Activated CD4-positive, alpha-beta T cell treated with anti-CD3 and anti-CD28 coated beads, Interleukin-2, Interleukin-6, amounts not matched to agents 100 ng/mL and 50 ng/mL, durations not matched to agents 16 hours and 8 hours (primary cell): ENCODE data around the gene HRCT1.
"Not testable (repeated sequence)": the region's sequence is repeated elsewhere in the genome, so short reads cannot be mapped to it uniquely, and the experiment has no call there.

Experiments used
- DNase-seq: peaks from one replicate; pipeline ENCODE4 v3.0.0-alpha.2; 2020

Gene HRCT1

GRCh38 chr9:35919212-35920008, 13.4 kb downstream of the HRCT1 start:
- no peak for DNase-seq

- DNase-seq: no peak
Observed at GRCh38 chr9:35920051-35920620, 14.1 kb downstream of the HRCT1 start.

- no peak for DNase-seq
Observed at GRCh38 chr9:35923598-35923926, 17.6 kb downstream of the HRCT1 start.

- no peak for DNase-seq
Observed at GRCh38 chr9:35923927-35924763, 18.1 kb downstream of the HRCT1 start.

GRCh38 chr9:35928591-35929452, 22.8 kb downstream of the HRCT1 start:
- no peak for DNase-seq

- DNase-seq: no peak
Observed at GRCh38 chr9:35929453-35929718, 23.4 kb downstream of the HRCT1 start.

- DNase-seq: no peak
Observed at GRCh38 chr9:35930521-35930920, 24.5 kb downstream of the HRCT1 start.

GRCh38 chr9:35930989-35931388, 25.0 kb downstream of the HRCT1 start:
- no peak for DNase-seq

- DNase-seq: peak; percentile 29
Observed at GRCh38 chr9:35932735-35933134, 26.7 kb downstream of the HRCT1 start.

- DNase-seq: peak; percentile 12
Observed at GRCh38 chr9:35933550-35934067, 27.6 kb downstream of the HRCT1 start.

GRCh38 chr9:35934069-35934468, 28.1 kb downstream of the HRCT1 start:
- DNase-seq: not testable (repeated sequence)

GRCh38 chr9:35935261-35935660, 29.3 kb downstream of the HRCT1 start:
- no peak for DNase-seq

GRCh38 chr9:35935755-35936509, 29.9 kb downstream of the HRCT1 start:
- no peak for DNase-seq

- DNase-seq: no peak
Observed at GRCh38 chr9:35937227-35937626, 31.2 kb downstream of the HRCT1 start.

- DNase-seq: no peak
Observed at GRCh38 chr9:35938474-35939356, 32.7 kb downstream of the HRCT1 start.

- DNase-seq: no peak
Observed at GRCh38 chr9:35939679-35940250, 33.8 kb downstream of the HRCT1 start.

GRCh38 chr9:35940458-35941407, 34.7 kb downstream of the HRCT1 start:
- DNase-seq: peak; percentile 37

GRCh38 chr9:35942286-35942685, 36.3 kb downstream of the HRCT1 start:
- no peak for DNase-seq

GRCh38 chr9:35944173-35944572, 38.2 kb downstream of the HRCT1 start:
- no peak for DNase-seq

GRCh38 chr9:35944841-35945240, 38.8 kb downstream of the HRCT1 start:
- no peak for DNase-seq
